ENCODE data around the gene MPZL3. TPM values are rescaled to one million over a fixed set of nuclear protein-coding genes. Genes with fewer than 3 reads are reported as not detected.
A peak's percentile ranks its signal among the peaks of the same experiment; 100 is the strongest.

The MPZL3 gene
- total RNA-seq, 2 experiments from 2014 or later, result 20.4 to 28.4 TPM

GRCh38 chr11:118238929-118239328 is 13.2 kb downstream of the MPZL3 start:
- peak; percentile 4 for ATAC-seq
- H3K4me1 Mint-ChIP-seq, result peaks cover 85% of the 10 kb centered on the region

GRCh38 chr11:118238421-118238820 is 13.7 kb downstream of the MPZL3 start:
- H3K36me3 Mint-ChIP-seq, result peaks cover 59% of the 10 kb centered on the region
- ATAC-seq (no peak), DNase-seq (no peak)
- no peaks in the 10 kb centered on the region for H3K9me3 Mint-ChIP-seq (ENCODE audit: low read depth)
- no peaks in the 10 kb centered on the region for H3K27me3 Mint-ChIP-seq
- peak overlapping the region; percentile 97 for H3K27ac Mint-ChIP-seq
- H3K4me1 Mint-ChIP-seq, result peaks cover 83% of the 10 kb centered on the region
- H3K4me3 Mint-ChIP-seq, result peak overlapping the region; percentile 60
- CTCF ChIA-PET, result interaction anchor here (2.3 to 9.4 kb wide), 3 partner anchors 13 to 40 kb away, joined by 9 to 80 read pairs (median 44); partner anchors contain the start of gene JAML

More at GRCh38 chr11:118238929-118239328, 13.2 kb downstream of the MPZL3 start:
- DNase-seq, result no peak
- peak overlapping the region; percentile 60 for H3K4me3 Mint-ChIP-seq
- H3K9me3 Mint-ChIP-seq (ENCODE audit: low read depth), result no peaks in the 10 kb centered on the region
- H3K27ac Mint-ChIP-seq, result peak overlapping the region; percentile 97
- CTCF ChIA-PET, result interaction anchor here (1.9 to 9.4 kb wide), 6 partner anchors 9 to 67 kb away, joined by 5 to 80 read pairs (median 18); partner anchors contain the start of genes JAML and MPZL3
- no peaks in the 10 kb centered on the region for H3K27me3 Mint-ChIP-seq
- H3K36me3 Mint-ChIP-seq, result peaks cover 55% of the 10 kb centered on the region

GRCh38 chr11:118236170-118236569 is 16.0 kb downstream of the MPZL3 start:
- H3K27ac Mint-ChIP-seq, result no peak overlapping the region
- DNase-seq (no peak), ATAC-seq (no peak)
- peaks cover 61% of the 10 kb centered on the region for H3K36me3 Mint-ChIP-seq
- peaks cover 72% of the 10 kb centered on the region for H3K4me1 Mint-ChIP-seq
- no peak overlapping the region for H3K4me3 Mint-ChIP-seq
- CTCF ChIA-PET, result interaction anchor here (0.8 to 1.3 kb wide), 3 partner anchors 9 to 38 kb away, joined by 3 to 4 read pairs (median 4); no protein-coding TSS in a partner anchor
- no peaks in the 10 kb centered on the region for H3K9me3 Mint-ChIP-seq (ENCODE audit: low read depth)
- no peaks in the 10 kb centered on the region for H3K27me3 Mint-ChIP-seq

- no peak overlapping the region for H3K4me3 Mint-ChIP-seq
- peaks cover 55% of the 10 kb centered on the region for H3K36me3 Mint-ChIP-seq
- H3K27ac Mint-ChIP-seq, result no peak overlapping the region
- no peaks in the 10 kb centered on the region for H3K9me3 Mint-ChIP-seq (ENCODE audit: low read depth)
- H3K27me3 Mint-ChIP-seq, result no peaks in the 10 kb centered on the region
- H3K4me1 Mint-ChIP-seq, result peaks cover 59% of the 10 kb centered on the region
- ATAC-seq (no peak), DNase-seq (no peak)
- CTCF ChIA-PET, result no interaction called here
These were observed 17.3 kb downstream of the MPZL3 start for GRCh38 chr11:118234833-118235232.

GRCh38 chr11:118233850-118234249 is 18.3 kb downstream of the MPZL3 start:
- Mint-ChIP-seq H3K4me1 (peaks cover 50% of the 10 kb centered on the region), H3K36me3 (peaks cover 57% of the 10 kb centered on the region), H3K9me3 (ENCODE audit: low read depth) (no peaks in the 10 kb centered on the region), H3K27ac (no peak overlapping the region), H3K27me3 (no peaks in the 10 kb centered on the region), H3K4me3 (no peak overlapping the region)
- DNase-seq (no peak), ATAC-seq (no peak)
- CTCF ChIA-PET, result no interaction called here

GRCh38 chr11:118233377-118233776 is 18.8 kb downstream of the MPZL3 start:
- peaks cover 49% of the 10 kb centered on the region for H3K4me1 Mint-ChIP-seq
- DNase-seq, result no peak
- CTCF ChIA-PET, result no interaction called here
- peaks cover 55% of the 10 kb centered on the region for H3K36me3 Mint-ChIP-seq
- no peak for ATAC-seq
- H3K9me3 Mint-ChIP-seq (ENCODE audit: low read depth), result no peaks in the 10 kb centered on the region
- no peak overlapping the region for H3K4me3 Mint-ChIP-seq
- peak overlapping the region; percentile 53 for H3K27ac Mint-ChIP-seq
- H3K27me3 Mint-ChIP-seq, result no peaks in the 10 kb centered on the region

GRCh38 chr11:118232659-118233058 is 19.5 kb downstream of the MPZL3 start:
- Mint-ChIP-seq H3K27me3 (no peaks in the 10 kb centered on the region), H3K4me3 (no peak overlapping the region), H3K27ac (peak overlapping the region; percentile 53), H3K4me1 (peaks cover 51% of the 10 kb centered on the region), H3K9me3 (ENCODE audit: low read depth) (no peaks in the 10 kb centered on the region), H3K36me3 (peaks cover 54% of the 10 kb centered on the region)
- DNase-seq, result no peak
- ATAC-seq, result peak; percentile 11
- CTCF ChIA-PET, result no interaction called here

- DNase-seq (no peak), ATAC-seq (no peak)
- Mint-ChIP-seq H3K27ac (no peak overlapping the region), H3K4me1 (peaks cover 54% of the 10 kb centered on the region), H3K27me3 (no peaks in the 10 kb centered on the region), H3K36me3 (peaks cover 52% of the 10 kb centered on the region), H3K4me3 (no peak overlapping the region), H3K9me3 (ENCODE audit: low read depth) (no peaks in the 10 kb centered on the region)
- CTCF ChIA-PET, result interaction anchor here (0.9 to 1.0 kb wide), 2 partner anchors 13 to 33 kb away, joined by 3 read pairs; no protein-coding TSS in a partner anchor
These were observed 20.7 kb downstream of the MPZL3 start for GRCh38 chr11:118231461-118231860.

GRCh38 chr11:118230088-118230487 is 22.1 kb downstream of the MPZL3 start:
- CTCF ChIA-PET, result interaction anchor here (1.4 to 2.3 kb wide), 3 partner anchors 10 to 31 kb away, joined by 3 to 11 read pairs (median 9); no protein-coding TSS in a partner anchor
- H3K9me3 Mint-ChIP-seq (ENCODE audit: low read depth), result no peaks in the 10 kb centered on the region
- no peak for DNase-seq
- ATAC-seq, result no peak
- peaks cover 55% of the 10 kb centered on the region for H3K36me3 Mint-ChIP-seq
- H3K27ac Mint-ChIP-seq, result peak overlapping the region; percentile 97
- H3K27me3 Mint-ChIP-seq, result no peaks in the 10 kb centered on the region
- H3K4me1 Mint-ChIP-seq, result peaks cover 59% of the 10 kb centered on the region
- no peak overlapping the region for H3K4me3 Mint-ChIP-seq

- H3K36me3 Mint-ChIP-seq, result peaks cover 50% of the 10 kb centered on the region
- ATAC-seq (no peak), DNase-seq (no peak)
- CTCF ChIA-PET, result interaction anchor here (0.9 to 2.3 kb wide), 4 partner anchors 10 to 31 kb away, joined by 3 to 11 read pairs (median 6); no protein-coding TSS in a partner anchor
- peaks cover 60% of the 10 kb centered on the region for H3K4me1 Mint-ChIP-seq
- no peaks in the 10 kb centered on the region for H3K27me3 Mint-ChIP-seq
- H3K27ac Mint-ChIP-seq, result peak overlapping the region; percentile 97
- H3K9me3 Mint-ChIP-seq (ENCODE audit: low read depth), result no peaks in the 10 kb centered on the region
- H3K4me3 Mint-ChIP-seq, result peak overlapping the region; percentile 3
These were observed 22.8 kb downstream of the MPZL3 start for GRCh38 chr11:118229274-118229847.

- peak; percentile 35 for ATAC-seq
- H3K36me3 Mint-ChIP-seq, result peaks cover 43% of the 10 kb centered on the region
These were observed 24.0 kb downstream of the MPZL3 start for GRCh38 chr11:118227865-118228785.

GRCh38 chr11:118226781-118227180 is 25.4 kb downstream of the MPZL3 start:
- Mint-ChIP-seq H3K36me3 (peaks cover 45% of the 10 kb centered on the region), H3K27me3 (no peaks in the 10 kb centered on the region), H3K27ac (peak overlapping the region; percentile 97), H3K9me3 (ENCODE audit: low read depth) (no peaks in the 10 kb centered on the region), H3K4me1 (peaks cover 59% of the 10 kb centered on the region), H3K4me3 (peak overlapping the region; percentile 65)
- DNase-seq (no peak), ATAC-seq (peak; percentile 34)
- CTCF ChIA-PET, result interaction anchor here (0.8 to 4.6 kb wide), 12 partner anchors 9 to 126 kb away, joined by 3 to 48 read pairs (median 7); partner anchors contain the start of genes MPZL2 and MPZL3

More at GRCh38 chr11:118227865-118228785, 24.0 kb downstream of the MPZL3 start:
- CTCF ChIA-PET, result interaction anchor here (1.1 to 4.6 kb wide), 7 partner anchors 9 to 29 kb away, joined by 4 to 48 read pairs (median 10); partner anchors contain the start of gene MPZL3
- peak overlapping the region; percentile 65 for H3K4me3 Mint-ChIP-seq
- DNase-seq, result peak; percentile 85
- no peaks in the 10 kb centered on the region for H3K27me3 Mint-ChIP-seq
- H3K27ac Mint-ChIP-seq, result peak overlapping the region; percentile 97
- no peaks in the 10 kb centered on the region for H3K9me3 Mint-ChIP-seq (ENCODE audit: low read depth)
- H3K4me1 Mint-ChIP-seq, result peaks cover 54% of the 10 kb centered on the region

GRCh38 chr11:118226296-118226695 is 25.9 kb downstream of the MPZL3 start:
- Mint-ChIP-seq H3K27me3 (no peaks in the 10 kb centered on the region), H3K27ac (peak overlapping the region; percentile 97), H3K9me3 (ENCODE audit: low read depth) (no peaks in the 10 kb centered on the region), H3K36me3 (peaks cover 45% of the 10 kb centered on the region), H3K4me3 (peak overlapping the region; percentile 65), H3K4me1 (peaks cover 63% of the 10 kb centered on the region)
- CTCF ChIA-PET, result interaction anchor here (0.8 to 4.6 kb wide), 11 partner anchors 10 to 127 kb away, joined by 3 to 48 read pairs (median 7); partner anchors contain the start of genes MPZL2 and MPZL3
- DNase-seq, result no peak
- no peak for ATAC-seq
